GM19324 (cell line): ENCODE results near the gene SRGAP3.

Experiments
- ATAC-seq: cut with Tn5 transposase; IDR thresholded peaks from one replicate; pipeline ENCODE4 v1.9.1; 2021; ENCODE audit warnings: mild to moderate bottlenecking, moderate library complexity; ENCODE audit not compliant: unreplicated experiment, low FRiP score

SRGAP3 gene

DNA sequence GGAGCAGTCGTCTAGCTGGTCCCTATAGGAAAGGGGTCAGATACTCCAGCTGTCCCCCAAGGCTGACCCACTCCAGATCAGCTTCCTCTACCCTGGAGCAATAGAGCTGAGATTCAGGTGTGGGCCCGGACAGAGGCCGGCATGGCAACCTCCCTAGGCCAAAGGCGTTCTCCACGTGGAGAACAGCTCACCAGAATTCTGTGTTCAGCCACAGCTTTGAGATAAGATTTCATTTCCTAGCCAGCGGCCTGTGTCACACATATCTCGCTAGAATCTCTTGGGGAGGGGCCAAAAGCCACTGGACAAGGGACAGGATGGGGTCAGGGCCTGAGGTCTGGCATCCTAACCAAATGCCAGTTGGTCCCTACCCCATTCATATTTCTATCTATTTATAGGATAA lies 20.1 kb downstream of the SRGAP3 start:
- no peak for ATAC-seq

- no peak for ATAC-seq
Measured at GRCh38 chr3:9226326-9226725, 23.1 kb downstream of the SRGAP3 start.

DNA sequence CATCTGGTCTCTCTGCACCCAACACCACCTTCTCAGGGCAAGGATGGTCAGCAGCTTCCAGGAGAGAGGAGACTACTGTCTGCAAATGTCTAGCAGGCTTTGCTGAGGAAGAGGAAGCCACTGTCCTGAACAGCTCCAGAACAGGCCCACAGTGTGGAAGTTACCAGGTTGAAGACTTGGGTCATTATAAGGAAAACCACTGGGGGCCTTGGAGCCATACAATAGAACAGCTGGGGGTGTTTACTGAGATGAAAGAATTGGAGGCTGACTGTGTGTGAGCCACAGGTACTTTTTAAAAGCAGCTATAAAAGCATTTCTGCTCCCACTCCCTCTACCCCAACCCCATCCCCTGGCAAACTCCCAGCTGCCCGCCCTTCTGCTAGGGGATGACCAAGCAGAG lies 24.2 kb downstream of the SRGAP3 start:
- no peak for ATAC-seq

DNA sequence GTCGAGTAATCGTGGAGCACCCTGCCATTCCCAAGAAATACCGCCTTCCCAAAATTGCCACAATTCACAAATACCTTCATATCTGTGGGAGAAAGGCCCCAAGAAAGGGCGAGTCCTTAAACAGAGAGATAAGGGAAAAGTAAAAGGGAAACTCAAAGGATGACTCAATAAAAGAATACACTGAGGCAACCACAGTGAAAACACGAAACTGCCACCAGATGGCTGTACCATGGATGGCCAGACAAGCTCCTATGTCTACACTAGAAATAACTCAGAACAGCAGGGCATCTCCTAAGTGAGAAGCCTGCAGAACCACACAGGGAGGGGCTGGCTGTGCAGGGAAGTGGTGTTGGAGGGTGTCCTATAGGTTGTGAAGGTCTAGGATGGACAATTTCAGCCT lies 25.0 kb downstream of the SRGAP3 start:
- peak; percentile 61 for ATAC-seq

GRCh38 chr3:9223672-9224071 lies 25.8 kb downstream of the SRGAP3 start:
- ATAC-seq, result no peak

- ATAC-seq, result no peak
Measured at GRCh38 chr3:9222956-9223639, 26.3 kb downstream of the SRGAP3 start.

DNA sequence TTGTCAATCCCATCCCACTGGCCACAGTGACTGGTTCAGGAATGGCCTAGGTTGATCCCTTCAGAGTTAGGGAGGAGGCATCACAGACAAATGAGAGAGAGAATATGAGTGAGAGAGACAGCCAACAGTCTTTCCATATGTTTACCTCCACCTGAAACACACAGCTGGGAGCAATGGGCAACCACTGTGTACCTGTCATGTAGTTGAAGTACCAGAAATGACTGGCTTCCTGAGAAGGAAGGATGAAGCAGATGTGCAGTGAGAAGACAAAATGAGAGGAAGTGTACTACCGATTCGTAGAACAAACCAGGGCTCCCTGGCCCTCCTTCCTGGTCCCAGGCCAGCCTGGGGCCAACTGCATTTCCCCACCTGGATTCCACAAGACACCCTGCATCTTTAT lies 27.4 kb downstream of the SRGAP3 start:
- ATAC-seq, result no peak

DNA sequence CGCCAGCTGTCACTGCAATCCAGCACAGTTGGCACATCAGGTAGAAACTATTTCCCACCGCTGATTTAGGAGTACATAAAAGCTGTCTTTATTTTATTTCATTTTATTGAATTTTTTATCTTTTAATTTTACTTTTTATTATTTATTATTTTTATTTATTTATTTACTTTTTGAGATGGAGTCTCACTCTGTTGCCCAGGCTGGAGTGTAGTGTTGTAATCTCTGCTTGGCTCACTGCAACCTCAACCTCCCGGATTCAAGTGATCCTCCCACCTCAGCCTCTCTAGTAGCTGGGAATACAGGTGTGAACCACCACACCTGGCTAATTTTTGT lies 31.0 kb downstream of the SRGAP3 start:
- no peak for ATAC-seq

DNA sequence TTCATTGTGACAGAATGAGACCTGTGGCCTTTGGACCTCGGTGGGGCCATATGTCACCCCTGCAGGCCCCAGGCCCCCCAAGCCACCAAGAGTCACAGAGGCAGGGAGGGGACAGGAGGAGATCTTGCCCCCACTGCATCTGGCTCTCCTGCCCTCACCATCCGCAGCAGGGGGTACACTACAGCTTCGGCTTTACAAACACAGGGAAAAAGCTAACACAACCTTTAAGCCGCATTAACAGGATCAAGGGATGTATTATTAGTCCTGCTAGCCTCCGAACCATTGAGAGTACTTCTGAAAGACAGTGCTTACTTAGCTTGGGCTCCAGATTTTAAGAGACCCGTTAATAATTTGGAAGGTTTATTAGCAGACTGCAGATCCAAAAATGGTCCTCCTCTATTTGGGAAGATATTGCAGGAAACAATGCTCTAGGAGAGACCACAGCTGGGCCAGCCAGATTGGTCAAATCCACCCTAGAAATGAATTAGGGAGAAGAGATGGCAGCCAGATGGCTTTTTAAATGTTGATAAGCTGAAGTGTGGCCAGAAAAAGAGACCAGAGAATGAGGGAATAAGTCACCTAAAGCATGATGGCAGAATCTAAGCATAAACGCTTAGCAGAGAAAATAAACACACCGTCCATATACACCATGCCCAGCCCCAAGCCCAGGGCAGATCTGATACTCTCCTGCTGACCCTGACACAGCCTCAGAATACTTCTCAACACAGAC lies 31.5 kb downstream of the SRGAP3 start:
- no peak for ATAC-seq

DNA sequence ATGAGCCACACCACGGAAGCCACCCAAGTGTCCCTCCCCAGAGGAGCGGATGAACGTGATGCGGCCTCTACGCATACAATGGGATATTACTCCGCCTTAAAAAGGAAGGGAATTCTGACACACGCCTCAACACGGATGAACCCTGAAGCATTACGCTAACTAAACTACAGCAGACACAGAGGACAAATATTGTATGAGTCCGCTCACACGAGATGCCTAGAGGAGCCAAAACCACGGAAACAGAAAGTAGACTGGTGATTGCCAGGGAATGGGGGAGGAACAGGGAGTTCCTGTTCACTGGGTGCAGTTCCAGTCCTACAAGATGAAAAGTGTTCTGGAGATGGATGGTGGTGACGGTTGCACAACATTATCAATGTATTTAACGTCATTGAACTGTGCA lies 32.7 kb downstream of the SRGAP3 start:
- no peak for ATAC-seq

- no peak for ATAC-seq
Measured at GRCh38 chr3:9214599-9214998, 34.8 kb downstream of the SRGAP3 start.

GRCh38 chr3:9214185-9214584 lies 35.3 kb downstream of the SRGAP3 start:
- ATAC-seq, result no peak

DNA sequence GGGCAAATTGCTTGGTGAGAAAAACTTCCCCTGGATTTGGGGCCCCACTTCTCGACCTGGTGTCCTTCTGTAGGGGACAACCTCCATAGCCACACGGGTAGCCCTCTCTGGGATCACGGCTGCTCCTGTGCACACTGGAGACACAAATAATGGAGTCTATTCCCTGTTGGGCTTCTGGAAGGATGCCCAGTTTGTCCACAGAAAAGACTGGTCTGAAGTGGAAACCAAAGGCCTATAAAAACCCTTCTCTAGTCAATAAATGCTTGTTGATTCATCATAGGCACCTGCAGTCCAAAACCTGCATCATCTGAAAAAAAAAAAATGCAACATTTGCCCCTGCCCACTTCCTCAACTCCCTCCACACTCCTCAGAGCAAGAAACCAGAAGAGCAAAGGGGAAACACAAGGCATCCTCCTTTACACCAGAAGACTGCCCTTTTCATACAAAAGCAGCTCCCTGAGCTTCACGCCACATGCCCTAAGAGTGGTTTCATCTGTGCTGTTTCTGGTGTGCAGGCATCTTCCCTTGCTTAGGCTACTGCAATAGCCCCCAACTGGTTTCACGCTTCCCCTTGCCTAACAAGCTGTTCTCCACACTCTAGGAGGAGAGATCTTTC lies 36.3 kb downstream of the SRGAP3 start:
- no peak for ATAC-seq

GRCh38 chr3:9211155-9211950 lies 38.1 kb downstream of the SRGAP3 start:
- ATAC-seq, result no peak

- no peak for ATAC-seq
Measured at GRCh38 chr3:9209777-9210176, 39.7 kb downstream of the SRGAP3 start.

- ATAC-seq, result no peak
Measured at GRCh38 chr3:9208605-9209152, 40.8 kb downstream of the SRGAP3 start.

DNA sequence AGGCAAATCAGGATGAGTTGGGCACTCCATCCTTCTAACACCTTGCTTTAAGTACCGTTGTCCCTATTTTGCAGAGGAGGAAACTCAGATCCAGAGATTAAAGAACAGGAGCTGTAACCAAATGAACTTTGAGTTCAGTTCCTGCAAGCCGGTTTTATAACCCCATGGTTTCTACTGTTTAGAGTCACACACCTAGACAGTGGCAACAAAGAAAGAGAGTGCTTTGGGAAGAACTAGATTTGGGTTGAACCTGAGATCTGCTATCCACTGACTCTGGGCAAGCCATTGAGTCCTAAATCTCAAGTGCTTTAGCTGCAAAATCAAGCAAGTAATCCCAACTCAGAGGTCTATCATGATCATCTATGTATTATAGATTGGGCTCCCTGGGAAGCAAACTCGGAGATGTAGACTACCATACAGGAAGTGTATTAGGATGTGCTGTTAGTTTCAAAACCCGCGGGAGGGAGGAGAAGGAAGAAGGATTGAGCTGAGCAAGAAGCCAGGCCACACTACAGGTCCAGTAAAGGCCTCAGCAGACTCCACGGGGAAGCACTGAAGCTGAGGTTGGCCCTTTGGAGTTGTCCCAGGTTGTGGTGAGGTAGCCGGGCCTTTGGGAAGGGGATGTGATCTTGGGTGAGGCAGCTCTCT lies 42.2 kb downstream of the SRGAP3 start:
- ATAC-seq, result no peak

GRCh38 chr3:9206287-9206686 lies 43.2 kb downstream of the SRGAP3 start:
- ATAC-seq, result no peak

- ATAC-seq, result no peak
Measured at GRCh38 chr3:9205345-9206143, 43.9 kb downstream of the SRGAP3 start.
